Activated CD8-positive, alpha-beta memory T cell treated with anti-CD3 and anti-CD28 coated beads for 48 hours (primary cell): Measurements from ENCODE around the gene DPH2.

Experiments used
- DNase-seq, 3 experiments: peaks; one replicate each; pipeline ENCODE4 v3.0.0-alpha.2; 2020; ENCODE audit warnings: low read depth in 2 of 3, low spot score in 2 of 3

Gene DPH2

DNA sequence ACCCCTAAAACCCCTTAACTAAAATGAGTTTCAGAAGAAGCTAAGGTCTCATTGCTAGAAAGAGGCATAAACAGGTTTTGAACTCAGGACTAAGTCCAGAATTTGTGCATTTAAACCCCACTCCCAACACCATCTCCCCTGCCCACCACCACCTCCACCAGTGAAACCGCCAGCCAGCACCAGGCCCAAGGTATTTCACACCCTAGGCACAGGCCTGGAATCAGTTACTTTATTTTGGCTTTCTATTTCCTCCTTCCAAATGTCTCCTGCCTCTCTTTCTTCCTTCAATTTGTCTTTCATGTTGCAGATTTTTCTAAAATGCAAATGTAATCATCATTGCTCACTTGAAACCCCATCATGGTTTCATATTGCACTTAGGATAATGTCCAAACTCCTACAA, 24.9 kb upstream of the DPH2 start:
- DNase-seq: no peak

DNA sequence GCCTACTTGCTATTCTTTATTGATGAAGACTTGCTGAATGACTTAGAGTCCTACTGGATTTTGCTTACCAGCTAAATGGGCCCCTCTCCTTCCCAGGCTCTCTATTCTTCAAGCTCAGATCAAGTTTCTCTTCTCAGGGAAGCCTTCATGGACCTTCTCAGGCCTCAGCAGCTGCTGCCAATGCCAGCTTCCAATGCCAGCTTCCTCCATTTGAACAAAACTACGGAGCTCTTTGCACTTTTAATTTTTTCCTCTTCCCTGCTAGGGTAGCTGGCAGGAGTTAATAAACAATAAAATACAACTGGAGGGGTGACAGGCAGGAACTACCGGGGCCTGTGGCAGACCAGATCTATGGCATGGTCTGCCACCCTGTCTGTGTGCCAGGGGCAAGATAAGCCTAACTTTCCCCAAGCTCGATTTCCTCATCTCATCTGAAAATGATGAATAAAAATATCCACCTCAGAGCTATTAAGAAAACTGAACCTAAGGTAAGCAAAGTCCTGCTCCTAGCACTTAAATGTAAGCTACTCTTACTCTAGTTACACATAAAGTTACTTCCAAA, 24.1 kb upstream of the DPH2 start:
- no peak for DNase-seq

DNA sequence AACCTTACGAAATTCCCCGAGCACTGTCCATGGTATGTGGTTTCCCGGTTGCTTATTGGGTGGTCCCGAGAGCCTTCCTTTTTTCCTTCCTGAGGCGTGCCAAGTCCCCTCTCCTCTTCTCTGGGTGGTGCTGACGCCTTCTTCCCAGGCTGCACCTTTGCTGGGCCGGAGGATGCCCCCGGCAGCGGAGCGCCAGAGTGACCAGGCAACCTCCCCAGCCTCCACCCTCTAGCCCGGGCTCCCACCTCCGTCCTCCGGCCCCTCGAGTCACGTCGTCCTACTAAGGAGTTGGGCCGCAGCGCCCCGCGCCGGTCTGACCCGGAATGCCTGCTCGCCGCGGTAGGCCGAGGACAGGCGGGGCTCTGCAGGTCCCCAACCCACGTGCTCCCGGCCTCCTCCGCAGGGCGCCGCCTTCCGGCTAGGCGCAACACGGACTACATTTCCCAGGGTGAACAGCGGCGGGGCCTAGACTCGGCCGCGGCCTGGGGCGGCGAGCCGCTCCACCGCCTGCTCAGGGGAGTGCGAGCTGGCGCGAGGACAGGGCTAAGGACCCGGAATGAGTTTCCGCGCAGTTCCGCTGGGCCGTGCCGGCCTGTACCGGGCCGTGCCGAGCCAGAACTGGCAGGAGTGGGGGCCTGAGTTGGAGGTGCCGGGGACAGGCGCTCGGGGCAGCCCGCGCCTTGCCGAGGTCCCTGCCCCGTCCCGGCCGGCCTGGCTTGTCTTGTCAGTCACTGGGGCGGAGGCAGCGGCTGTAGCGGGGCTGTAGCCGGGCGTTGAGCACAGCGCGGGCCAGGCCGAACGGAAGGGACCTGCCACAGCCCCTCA, 23.4 kb upstream of the DPH2 start, which contains the start of gene IPO13:
IPO13 (plus strand) TSS at position 715 of the 825 bp plus-strand sequence. CDS start 651 bp downstream, outside the sequence.
- peak; percentile 82 to 94 (median 93) for DNase-seq

DNA sequence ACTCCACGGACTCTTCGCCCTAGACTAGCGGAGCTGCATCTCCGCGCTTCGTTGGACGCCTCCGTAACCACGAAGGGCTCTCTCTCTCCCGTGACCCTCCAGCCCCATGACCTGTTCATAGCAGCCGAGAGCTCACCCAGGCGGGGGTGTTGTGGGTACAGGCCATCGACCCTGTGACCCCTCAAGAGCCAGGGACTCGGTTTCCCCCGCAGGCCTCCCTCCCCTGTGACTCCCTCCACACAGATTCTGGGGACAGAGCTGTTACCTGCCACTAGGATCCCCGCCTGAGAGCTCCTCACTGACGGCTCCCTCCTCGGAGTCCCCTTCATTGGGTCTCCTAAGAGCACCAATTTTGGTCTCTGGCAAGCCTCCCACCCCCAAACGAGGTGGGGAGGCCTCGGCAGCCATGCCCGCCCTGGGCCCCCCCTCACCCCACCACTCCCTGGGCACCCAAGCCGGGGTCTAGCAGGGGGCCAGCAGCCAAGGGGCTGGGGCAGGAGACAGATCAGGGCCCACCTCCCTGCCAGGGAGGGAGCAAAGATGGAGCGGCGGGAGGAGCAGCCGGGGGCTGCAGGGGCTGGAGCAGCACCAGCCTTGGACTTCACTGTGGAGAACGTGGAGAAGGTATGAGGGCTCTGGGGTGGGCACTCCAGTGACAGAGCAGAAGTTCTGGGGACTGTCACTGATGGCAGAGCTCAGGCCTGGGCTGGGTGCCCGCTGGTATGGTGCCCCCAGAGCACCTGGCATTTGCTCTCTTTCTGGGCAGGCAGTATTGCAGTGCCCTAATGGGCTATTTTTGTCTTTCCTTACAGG, 22.5 kb upstream of the DPH2 start:
- no peak for DNase-seq

DNA sequence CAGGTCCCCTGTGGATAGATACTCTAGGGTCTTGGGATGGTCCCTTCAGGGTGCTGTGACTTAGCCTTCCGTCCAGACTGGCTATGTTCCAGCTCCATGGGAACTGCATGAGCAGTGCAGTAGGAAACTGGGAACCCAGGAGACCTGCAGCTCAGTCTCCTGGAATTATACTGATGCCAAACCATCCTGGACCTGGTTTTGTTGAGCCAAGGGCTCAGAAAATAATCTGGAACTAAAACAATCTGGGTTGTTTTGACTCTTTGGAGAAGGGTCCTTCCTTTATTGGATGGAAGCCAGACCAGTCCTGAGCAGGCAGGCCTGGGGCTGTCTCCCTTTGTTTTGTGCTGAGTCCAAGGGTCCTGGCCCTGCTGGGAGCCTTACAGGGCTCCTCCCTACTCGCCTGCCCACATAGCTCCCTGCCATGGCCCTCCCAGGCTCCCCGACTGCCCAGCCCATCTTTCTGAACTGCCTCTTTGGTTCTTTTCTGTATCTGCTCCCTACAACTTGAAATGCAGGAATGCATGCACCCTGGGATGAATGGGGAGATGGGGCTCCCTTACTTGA, 21.9 kb upstream of the DPH2 start:
- DNase-seq: no peak

DNA sequence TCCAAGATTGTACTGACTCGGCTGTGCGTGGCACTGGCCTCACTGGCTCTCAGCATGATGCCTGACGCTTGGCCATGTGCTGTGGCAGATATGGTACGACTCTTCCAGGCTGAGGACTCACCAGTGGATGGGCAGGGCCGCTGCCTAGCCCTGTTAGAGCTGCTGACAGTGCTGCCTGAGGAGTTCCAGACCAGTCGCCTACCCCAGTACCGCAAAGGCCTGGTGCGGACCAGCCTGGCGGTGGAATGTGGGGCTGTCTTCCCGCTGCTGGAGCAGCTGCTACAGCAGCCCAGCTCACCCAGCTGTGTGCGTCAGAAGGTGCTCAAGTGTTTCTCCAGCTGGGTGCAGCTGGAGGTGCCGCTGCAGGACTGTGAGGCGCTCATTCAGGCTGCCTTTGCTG, 20.1 kb upstream of the DPH2 start:
- DNase-seq: no peak

DNA sequence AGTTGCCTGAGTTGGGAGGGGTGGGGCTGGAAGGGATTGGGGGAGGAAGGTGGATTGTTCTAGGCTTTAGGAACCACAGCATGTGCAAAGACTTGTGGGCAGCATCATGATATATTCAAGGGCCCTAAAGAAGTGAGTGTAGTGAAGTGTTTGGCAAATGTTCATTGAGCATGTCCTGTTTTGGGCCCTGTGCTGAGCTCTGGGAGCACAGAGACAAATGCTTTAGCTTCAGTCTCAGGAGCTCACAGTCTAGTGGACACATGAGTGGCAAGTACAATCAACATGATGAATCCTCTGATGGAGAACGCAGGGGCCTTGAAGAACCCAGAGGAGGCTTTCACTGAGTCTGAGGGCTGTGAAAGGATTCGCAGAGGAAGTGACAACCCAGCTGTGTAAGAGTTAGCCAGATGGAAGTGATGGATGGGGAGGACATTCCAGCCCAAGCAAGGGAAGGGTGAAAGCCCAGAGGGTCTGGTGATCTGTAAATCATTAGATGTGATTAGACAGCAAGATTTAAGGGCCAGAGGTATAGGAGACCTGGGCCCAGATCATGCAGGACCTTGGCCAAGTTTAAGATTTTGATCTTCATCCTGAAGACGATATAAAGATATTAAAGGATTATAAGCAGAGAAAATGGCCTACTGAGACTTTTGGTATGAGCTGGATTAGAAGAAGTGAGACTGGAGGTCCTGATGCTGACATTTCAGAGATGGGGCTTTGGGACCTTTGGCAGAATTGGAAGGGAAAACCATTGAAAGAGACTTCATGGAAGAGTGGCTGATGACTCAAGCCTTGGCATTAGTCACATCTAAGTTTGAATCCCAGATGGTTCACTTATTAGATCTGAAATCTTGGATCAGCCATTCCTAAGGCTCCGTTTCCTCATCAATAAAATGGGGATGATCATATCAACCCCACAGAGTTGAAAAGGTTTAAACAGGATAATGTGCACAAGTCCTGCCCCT, 18.5 kb upstream of the DPH2 start:
- DNase-seq: no peak

DNA sequence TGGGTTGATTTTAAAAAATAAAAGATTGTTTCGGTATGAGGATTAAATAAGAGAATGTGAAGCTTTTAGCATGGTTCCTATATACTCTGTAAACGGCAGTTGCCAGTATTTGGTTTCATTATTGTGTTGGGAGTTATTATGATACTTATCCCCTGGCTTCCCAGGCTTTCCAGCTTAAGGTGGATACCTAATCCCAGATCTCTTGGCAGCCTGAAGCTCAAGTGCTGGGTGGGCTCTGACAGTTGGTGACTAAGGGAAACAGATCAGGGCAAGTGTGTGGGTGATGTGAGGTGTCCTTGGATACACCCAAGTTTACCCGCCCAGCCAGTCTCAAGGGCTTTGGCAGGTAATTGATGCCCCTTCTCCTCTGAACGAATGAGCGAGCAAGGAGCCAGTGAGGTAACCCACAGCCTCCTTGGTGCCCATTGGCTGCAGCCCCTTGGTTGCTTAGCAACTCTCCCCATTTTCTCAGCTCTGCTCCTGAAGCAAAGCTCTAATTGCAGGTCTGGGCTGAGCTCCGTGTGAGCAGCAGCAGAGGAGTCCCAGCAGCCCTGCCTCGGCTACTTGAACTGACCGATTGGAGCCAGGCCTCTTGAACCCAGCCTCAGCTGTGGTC, 17.0 kb upstream of the DPH2 start:
- no peak for DNase-seq

DNA sequence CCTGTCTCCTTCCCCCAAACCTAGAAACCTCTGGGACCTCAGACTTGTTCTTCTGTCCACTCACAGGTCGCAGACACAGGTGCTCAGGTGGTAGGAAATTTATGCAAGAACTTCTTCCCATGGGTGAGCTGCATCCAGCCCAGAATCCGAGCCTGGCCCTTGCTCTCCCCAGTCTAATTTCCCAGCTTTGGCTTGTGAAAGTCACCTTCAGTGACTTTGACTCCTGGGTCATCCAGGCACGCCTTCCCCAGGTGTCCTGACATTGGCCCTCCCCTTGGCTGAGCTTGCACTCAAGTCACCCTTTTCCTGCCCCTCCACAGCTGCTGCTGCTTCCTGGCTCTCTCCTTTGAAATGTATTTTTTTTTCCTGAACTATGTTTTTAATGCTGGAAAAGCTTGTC, 16.4 kb upstream of the DPH2 start:
- no peak for DNase-seq

DNA sequence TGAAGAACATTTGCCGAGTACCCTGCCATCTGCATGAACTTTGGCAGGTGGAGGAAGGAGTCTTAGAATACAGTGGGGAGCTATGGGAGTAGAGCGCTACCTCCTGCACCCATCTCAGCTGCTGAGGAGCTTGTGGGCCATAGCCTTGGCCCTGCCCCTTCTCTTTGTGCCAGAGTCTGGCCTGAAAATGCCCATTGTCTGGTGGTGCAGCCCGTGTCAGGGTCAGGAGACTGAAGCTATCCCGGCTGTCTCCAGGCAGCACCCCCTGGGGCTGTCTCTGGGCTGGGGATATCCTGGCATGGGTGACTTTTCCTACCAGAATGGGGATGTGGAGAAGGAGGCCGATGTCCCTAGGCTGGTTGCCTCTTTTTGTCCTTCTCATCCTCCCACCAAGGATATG, 15.8 kb upstream of the DPH2 start:
- DNase-seq: no peak

DNA sequence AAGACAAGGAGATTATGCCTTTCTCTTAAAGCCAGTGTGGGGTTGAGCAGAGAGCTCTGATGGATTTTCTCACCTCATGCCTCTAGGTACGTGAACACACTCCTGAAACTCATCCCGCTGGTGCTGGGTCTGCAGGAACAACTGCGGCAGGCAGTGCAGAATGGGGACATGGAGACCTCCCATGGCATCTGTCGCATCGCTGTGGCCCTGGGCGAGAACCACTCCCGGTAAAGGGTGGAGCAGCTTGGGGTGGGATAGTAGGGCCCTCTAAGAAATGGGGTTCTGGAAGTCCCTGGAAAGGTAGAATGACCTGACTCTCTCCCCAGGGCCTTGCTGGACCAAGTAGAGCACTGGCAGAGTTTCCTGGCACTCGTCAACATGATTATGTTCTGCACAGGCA, 13.6 kb upstream of the DPH2 start:
- DNase-seq: no peak

DNA sequence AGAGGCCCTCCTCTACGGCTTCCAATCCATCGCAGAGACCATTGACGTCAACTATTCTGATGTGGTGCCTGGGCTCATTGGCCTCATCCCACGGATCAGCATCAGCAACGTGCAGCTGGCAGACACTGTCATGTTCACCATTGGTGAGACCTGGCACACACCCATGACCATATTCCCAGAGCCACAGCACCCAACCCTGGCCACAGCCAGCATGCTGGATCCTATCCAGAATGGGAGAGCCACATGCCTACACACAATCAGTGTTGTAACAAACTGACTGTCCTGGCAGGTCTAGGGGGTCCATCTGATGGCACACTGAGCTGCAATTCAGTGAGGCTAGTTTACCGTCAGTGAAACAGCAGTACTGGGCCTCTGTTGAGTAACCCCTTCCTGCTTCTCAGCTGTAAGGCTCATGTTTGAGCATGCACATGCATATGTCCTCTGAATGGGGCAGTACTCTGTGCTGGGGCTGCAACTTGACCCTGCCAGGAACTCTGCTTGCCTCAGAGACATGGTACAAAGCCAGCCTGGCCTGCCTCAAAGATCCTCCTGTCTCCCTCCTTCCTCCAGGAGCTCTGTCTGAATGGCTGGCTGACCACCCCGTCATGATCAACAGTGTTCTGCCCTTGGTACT, 12.3 kb upstream of the DPH2 start:
- DNase-seq: no peak

DNA sequence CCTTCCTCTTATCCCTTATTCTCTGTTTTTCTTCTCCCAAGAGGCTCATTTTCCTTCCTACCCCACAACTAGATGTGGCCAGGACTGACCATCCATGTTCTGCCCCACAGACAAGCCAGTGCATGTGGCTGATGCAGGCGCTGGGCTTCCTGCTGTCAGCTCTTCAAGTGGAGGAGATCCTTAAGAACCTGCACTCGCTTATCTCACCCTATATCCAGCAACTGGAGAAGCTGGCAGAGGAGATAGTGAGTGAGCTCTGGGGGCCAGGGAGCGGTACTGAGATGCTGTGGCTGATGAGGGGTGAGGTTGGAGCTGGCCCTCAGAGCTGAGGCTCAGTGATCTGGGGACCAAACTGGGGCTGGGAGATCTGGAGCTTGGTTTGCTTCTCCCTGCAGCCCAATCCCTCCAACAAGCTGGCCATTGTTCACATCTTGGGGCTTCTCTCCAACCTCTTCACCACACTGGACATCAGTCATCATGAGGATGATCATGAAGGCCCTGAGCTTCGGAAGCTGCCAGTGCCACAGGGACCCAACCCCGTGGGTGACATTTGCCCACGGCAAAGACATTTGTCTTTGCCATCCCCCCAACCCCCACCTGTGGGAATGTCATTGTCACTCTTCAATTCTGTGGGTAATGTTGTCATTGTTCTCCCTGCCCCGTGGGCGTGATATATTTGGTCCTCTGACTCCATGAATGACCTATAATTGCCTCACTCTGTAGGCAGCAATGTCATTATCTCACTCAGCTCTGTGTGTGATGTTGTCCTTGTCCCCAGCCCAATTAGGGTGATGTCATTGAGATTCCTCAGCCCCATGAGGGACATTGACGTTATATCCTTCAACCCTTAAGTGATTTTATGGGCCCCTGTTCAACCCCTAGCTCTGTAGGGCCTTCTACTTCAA, 11.2 kb upstream of the DPH2 start:
- no peak for DNase-seq

DNA sequence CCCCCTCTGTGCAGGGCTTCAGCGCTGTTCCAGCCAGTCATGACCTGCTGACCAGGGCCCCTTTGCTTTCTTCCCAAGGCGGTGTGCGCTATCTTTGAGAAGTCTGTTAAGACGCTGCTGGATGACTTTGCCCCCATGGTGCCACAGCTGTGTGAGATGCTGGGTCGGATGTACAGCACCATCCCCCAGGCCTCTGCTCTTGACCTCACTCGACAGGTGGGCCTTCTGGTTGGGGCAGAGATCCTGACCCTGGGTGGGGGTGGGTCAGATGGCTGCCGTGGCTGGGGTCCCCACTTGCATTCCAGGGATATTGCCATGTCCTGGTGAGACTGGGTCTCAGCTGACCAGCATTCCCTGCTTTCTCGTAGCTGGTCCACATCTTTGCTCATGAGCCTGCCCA, 9.0 kb upstream of the DPH2 start:
- no peak for DNase-seq

DNA sequence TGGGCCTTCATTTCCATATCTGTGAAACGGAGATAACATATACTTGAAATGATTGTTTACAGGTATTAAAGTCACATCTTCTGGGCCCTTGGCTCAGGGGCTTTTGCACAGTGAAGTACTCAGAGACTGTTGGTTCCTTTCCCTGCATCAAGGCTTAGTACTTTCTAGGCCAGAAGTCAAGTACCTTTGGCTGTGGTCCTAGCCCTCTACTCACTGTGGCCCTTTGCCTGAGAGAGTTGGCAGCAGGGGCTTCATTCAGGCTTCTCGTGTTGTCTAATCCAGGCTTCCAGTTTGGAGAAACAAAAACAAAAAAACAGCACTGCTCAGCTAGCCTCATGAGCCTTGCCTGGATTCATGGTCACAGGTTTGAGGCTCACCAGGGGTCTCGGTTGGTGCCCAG, 8.1 kb upstream of the DPH2 start:
- DNase-seq: no peak

DNA sequence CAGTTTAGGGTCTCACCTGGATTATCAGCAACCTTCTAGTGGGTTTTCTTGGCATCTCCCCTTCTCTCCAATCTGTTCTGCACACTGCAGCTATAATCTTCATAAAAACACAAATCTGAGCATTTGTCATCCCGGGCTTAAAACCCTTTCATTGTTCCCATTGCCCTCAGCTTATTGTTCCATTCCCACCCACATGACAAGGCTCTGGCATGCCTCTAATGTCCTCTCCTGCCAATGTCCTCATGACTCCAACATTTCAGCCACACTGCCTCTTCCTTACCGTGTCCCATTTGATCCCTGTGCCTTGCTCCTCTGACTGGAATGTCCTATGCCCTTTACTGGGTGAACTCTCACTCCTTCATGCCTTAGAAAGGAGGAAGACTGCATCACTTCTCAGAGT, 7.5 kb upstream of the DPH2 start:
- no peak for DNase-seq

DNA sequence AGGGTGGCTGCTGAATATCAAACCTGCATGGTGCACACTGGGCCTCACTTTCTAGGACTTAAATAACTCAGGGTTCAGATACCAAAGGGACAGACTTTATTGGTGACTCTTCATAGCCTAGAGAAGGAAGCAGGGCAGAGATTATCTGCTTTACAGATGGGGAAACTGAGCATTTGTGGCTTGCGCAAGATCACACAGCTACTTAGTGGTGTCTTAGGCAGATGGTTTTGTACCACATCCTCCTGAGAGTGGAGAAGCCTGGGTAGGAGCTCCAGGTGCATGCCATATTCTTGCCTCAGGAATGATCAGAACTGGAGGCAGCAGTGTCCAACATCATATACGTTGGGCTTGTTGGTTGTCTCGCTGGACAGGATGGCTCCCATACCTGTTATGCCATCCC, 6.8 kb upstream of the DPH2 start:
- DNase-seq: no peak

DNA sequence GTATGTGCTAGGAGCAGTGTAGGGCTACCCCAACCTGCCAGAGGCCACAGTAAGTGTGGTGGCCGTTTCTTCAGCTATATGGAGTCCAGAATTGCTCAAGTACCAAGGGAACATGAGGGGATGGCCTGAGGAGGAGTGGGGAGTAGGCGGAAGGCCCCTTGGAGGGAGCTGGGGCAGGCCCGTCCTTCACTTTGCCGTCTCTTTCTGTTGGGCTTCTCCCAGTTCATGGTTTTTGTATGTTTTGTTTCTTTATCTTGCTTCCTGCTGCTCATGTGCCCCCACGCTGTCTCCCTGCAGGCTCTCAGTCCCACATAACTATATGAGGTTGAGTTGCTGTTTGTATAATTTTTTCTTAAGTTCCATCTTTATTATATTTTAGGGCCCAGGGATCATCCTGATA, 5.9 kb upstream of the DPH2 start:
- no peak for DNase-seq

DNA sequence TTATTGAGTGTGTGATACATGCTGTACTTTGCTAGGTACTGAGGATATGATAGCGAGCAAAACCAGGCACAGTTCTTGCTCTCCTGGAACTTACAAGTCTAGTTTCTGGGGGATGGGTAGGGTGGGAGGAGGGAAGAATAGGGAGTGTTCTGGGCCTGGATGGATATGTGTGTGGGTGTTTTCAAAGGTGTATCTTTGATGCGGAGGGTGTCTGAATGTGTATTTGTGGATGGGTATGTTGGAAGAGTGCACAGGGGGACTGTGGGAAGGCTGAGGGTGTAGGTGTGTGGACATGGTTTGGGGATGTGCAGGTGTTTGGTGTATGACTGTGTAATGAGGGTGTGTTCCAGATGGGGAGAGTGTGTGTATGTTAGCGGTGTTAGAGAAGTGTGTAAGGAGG, 4.5 kb upstream of the DPH2 start:
- DNase-seq: no peak
